Measurements from ENCODE around the gene NELL2.

DNA sequence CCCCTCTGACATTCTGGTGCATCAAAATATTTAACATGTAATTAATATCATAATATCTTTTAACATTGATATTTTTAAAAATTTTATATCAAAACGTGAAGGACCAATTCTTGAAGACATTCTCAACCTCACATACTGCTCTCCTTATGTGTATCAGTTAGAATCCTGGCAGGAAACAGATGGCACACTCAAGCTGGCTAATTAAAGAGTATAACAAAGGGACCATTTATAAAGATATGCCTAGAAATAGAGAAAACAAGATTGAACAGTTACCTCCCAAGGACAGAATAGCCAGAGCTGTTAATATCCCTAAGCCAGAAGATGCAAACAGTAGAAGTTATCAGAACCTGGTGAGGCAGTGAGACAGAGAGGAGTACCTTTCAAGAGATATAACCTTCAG, 368.7 kb downstream of the NELL2 start:
- no peak for TF ChIP-seq POLR2A (IDR thresholded peaks at IDR 0.05)
- TF ChIP-seq, protein P1, sequence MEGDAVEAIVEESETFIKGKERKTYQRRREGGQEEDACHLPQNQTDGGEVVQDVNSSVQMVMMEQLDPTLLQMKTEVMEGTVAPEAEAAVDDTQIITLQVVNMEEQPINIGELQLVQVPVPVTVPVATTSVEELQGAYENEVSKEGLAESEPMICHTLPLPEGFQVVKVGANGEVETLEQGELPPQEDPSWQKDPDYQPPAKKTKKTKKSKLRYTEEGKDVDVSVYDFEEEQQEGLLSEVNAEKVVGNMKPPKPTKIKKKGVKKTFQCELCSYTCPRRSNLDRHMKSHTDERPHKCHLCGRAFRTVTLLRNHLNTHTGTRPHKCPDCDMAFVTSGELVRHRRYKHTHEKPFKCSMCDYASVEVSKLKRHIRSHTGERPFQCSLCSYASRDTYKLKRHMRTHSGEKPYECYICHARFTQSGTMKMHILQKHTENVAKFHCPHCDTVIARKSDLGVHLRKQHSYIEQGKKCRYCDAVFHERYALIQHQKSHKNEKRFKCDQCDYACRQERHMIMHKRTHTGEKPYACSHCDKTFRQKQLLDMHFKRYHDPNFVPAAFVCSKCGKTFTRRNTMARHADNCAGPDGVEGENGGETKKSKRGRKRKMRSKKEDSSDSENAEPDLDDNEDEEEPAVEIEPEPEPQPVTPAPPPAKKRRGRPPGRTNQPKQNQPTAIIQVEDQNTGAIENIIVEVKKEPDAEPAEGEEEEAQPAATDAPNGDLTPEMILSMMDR (IDR thresholded peaks at IDR 0.05): no peak
